ENCODE measurements around the gene SLC23A1. TPM values are rescaled to one million over a fixed set of nuclear protein-coding genes. Genes with fewer than 3 reads are reported as not detected.
"Not testable (repeated sequence)": the region's sequence is repeated elsewhere in the genome, so short reads cannot be mapped to it uniquely, and the experiment has no call there.

SLC23A1 gene
- total and polyA plus RNA-seq, 4 experiments from 2014 or later: not detected

DNA sequence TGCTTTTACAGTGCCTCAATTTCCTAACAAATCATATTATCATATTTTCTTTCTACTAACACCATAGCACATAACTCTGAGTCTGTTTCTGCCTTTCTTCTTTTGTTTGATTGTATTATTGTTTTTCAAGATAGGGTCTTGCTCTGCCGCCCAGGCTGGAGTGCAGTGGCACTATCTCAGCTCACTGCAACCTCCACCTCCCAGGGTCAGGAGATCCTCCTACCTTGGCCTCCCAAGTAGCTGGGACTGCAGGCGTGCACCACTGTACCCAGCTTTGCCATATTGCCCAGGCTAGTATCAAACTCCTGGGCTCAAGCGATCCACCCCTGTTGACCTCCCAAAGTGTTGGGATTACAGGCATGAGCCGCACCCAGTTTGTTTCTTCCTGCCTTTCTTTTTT is 22.7 kb downstream of the SLC23A1 start:
- POLR2A ChIA-PET (ENCODE audit: partially characterized antibody): no interaction called here
- Mint-ChIP-seq H3K4me3 (no peak overlapping the region), H3K9me3 (no peaks in the 10 kb centered on the region), H3K36me3 (peaks cover 27 to 31% of the 10 kb centered on the region in 2 donors), H3K27me3 (no peaks in the 10 kb centered on the region), H3K27ac (no peak overlapping the region), H3K4me1 (peaks cover 9 to 38% (median 22%) of the 10 kb centered on the region in 4 donors)
- intact Hi-C loops (cut with micrococcal nuclease): no loop called here
- no peaks in the 10 kb centered on the region for H3K9me3 ChIP-seq (ENCODE audit: control insufficient read depth in 1 of 2, low read length in 2 of 2)
- no peak overlapping the region for H3K4me3 ChIP-seq (ENCODE audit: low read length in 2 of 2)
- peaks cover 14% of the 10 kb centered on the region for H3K36me3 ChIP-seq (ENCODE audit: insufficient read depth, low read length)
- peaks cover 7% of the 10 kb centered on the region for H3K4me1 ChIP-seq (ENCODE audit: insufficient read depth, low read length)
- no peak for DNase-seq
- CTCF ChIA-PET (ENCODE audit: partially characterized antibody): interaction anchor here (1.3 kb wide), 1 partner anchor 110 kb away, joined by 4 read pairs; no protein-coding TSS in a partner anchor
- H3K27ac ChIP-seq (ENCODE audit: low read depth, low read length): no peak overlapping the region
- no peaks in the 10 kb centered on the region for H3K27me3 ChIP-seq (ENCODE audit: insufficient read depth, low read length)

DNA sequence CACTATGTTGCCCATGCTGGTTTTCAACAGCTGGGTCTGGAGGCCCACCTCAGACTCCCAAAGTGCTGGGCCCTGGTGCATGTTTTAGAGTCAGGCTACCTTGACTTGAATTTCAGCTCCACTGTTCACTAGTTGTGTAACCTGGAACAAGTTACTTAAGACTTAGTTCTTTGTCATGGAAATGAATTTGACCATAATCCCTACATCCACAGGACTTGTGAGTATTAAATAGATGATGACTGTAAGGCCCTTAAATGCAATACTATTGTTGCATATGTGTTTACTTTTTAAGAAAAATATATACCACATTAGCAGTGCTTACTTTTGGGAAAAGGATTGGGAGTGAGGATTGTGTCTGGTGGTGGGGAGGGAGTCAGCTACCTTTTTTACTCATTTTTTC is 25.0 kb downstream of the SLC23A1 start:
- Histone ChIP-seq H3K9me3 (ENCODE audit: control insufficient read depth in 1 of 2, low read length in 2 of 2) (no peaks in the 10 kb centered on the region), H3K4me3 (ENCODE audit: low read length in 2 of 2) (no peak overlapping the region), H3K4me1 (ENCODE audit: insufficient read depth, low read length) (peaks cover 9% of the 10 kb centered on the region), H3K27me3 (ENCODE audit: insufficient read depth, low read length) (no peaks in the 10 kb centered on the region), H3K36me3 (ENCODE audit: insufficient read depth, low read length) (no peaks in the 10 kb centered on the region), H3K27ac (ENCODE audit: low read depth, low read length) (no peak overlapping the region)
- H3K4me1 Mint-ChIP-seq: peaks cover 16 to 47% (median 30%) of the 10 kb centered on the region in 4 donors
- intact Hi-C loops (cut with micrococcal nuclease): no loop called here
- ChIA-PET POLR2A (ENCODE audit: partially characterized antibody) (interaction anchor here (1.6 kb wide), 1 partner anchor 16 kb away, joined by 5 read pairs; the partner anchor contains the start of gene PAIP2), CTCF (ENCODE audit: partially characterized antibody) (interaction anchor here (1.0 to 2.7 kb wide), 4 partner anchors 9 to 107 kb away, joined by 3 to 6 read pairs (median 4); partner anchors contain the start of gene PAIP2)
- DNase-seq: no peak
- H3K4me3 Mint-ChIP-seq: no peak overlapping the region
- peaks cover 0 to 4% (median 0%) of the 10 kb centered on the region in 8 donors for H3K9me3 Mint-ChIP-seq
- peaks cover 18 to 23% of the 10 kb centered on the region in 2 donors for H3K36me3 Mint-ChIP-seq
- H3K27ac Mint-ChIP-seq: peak overlapping the region in 1 of 7 donors; percentile 2
- no peaks in the 10 kb centered on the region for H3K27me3 Mint-ChIP-seq

DNA sequence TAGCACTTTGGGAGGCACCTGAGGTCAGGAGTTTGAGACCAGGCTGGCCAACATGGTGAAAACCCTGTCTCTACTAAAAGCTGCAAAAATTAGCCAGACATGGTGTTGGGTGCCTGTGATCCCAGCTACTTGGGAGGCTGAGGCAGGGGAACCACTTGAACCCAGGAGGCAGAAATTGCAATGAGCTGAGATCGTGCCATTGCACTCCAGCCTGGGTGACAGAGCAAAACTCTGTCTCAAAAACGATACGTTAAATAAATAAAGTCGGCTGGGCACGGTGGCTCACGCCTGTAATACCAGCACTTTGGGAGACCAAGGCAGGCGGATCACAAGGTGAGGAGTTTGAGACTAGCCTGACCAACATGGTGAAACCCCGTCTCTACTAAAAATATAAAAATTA is 27.2 kb downstream of the SLC23A1 start:
- H3K9me3 ChIP-seq (ENCODE audit: control insufficient read depth in 1 of 2, low read length in 2 of 2); H3K9me3 Mint-ChIP-seq; H3K4me3 Mint-ChIP-seq; H3K27ac ChIP-seq (ENCODE audit: low read depth, low read length); H3K4me3 ChIP-seq (ENCODE audit: low read length in 2 of 2); H3K36me3 ChIP-seq (ENCODE audit: insufficient read depth, low read length); H3K27me3 ChIP-seq (ENCODE audit: insufficient read depth, low read length); H3K27ac Mint-ChIP-seq; DNase-seq; intact Hi-C loops (cut with micrococcal nuclease); H3K27me3 Mint-ChIP-seq: not testable (repeated sequence)
- CTCF ChIA-PET (ENCODE audit: partially characterized antibody): interaction anchor here (0.6 to 2.7 kb wide), 2 partner anchors 11 to 52 kb away, joined by 3 to 6 read pairs; no protein-coding TSS in a partner anchor
- POLR2A ChIA-PET (ENCODE audit: partially characterized antibody): interaction anchor here (0.6 to 1.3 kb wide), 2 partner anchors 36 to 80 kb away, joined by 3 to 4 read pairs; no protein-coding TSS in a partner anchor
- Mint-ChIP-seq H3K36me3 (peaks cover 18 to 29% of the 10 kb centered on the region in 2 donors), H3K4me1 (peaks cover 20 to 53% (median 38%) of the 10 kb centered on the region in 4 donors)
- H3K4me1 ChIP-seq (ENCODE audit: insufficient read depth, low read length): peaks cover 11% of the 10 kb centered on the region

DNA sequence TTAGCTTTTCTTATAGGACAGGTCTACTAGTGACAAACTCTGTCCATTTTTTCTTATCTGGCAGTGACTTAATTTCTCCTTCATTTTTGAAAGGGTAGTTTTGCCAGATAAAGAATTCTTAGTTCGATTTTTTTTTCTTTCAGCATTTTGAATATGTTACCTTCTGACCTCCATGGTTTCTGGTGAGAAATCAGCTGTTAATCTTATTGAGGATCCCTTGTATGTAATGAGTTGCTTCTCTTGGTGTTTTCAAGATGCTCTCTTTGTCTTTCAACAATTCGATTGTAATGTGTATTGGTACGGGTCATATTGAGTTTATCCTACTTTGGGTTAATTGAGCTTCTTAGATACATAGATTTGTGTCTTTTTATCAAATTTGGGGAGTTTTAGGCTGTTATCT is 28.9 kb downstream of the SLC23A1 start:
- no peak overlapping the region for H3K27ac ChIP-seq (ENCODE audit: low read depth, low read length)
- Mint-ChIP-seq H3K36me3 (peaks cover 18 to 29% of the 10 kb centered on the region in 2 donors), H3K27me3 (no peaks in the 10 kb centered on the region), H3K27ac (peak overlapping the region in 1 of 7 donors; percentile 32), H3K4me1 (peaks cover 23 to 51% (median 35%) of the 10 kb centered on the region in 4 donors), H3K4me3 (no peak overlapping the region), H3K9me3 (peaks cover 0 to 4% (median 0%) of the 10 kb centered on the region in 8 donors)
- CTCF ChIA-PET (ENCODE audit: partially characterized antibody): no interaction called here
- no peak for DNase-seq
- peaks cover 13% of the 10 kb centered on the region for H3K4me1 ChIP-seq (ENCODE audit: insufficient read depth, low read length)
- H3K4me3 ChIP-seq (ENCODE audit: low read length in 2 of 2): no peak overlapping the region
- no peaks in the 10 kb centered on the region for H3K9me3 ChIP-seq (ENCODE audit: control insufficient read depth in 1 of 2, low read length in 2 of 2)
- intact Hi-C loops (cut with micrococcal nuclease): no loop called here
- no peaks in the 10 kb centered on the region for H3K36me3 ChIP-seq (ENCODE audit: insufficient read depth, low read length)
- no peaks in the 10 kb centered on the region for H3K27me3 ChIP-seq (ENCODE audit: insufficient read depth, low read length)
- POLR2A ChIA-PET (ENCODE audit: partially characterized antibody): interaction anchor here (1.3 to 1.5 kb wide), 2 partner anchors 9 to 12 kb away, joined by 3 to 8 read pairs; partner anchors contain the start of gene PAIP2

DNA sequence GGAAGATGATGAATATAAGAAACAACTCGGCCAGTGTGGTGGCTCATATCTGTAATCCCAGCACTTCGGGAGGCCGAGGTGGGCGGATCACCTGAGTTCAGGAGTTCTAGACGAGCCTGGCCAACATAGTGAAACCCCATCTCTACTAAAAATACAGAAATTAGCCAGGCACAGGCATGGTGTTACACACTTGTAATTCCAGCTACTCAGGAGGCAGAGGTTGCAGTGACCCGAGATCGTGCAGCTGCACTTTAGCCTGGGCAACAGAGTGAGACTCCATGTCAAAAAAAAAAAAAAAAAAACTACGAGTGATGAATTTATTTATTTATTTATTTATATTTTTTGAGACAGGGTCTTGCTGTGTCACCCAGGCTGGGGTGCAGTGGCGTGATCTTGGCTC is 35.2 kb downstream of the SLC23A1 start:
- H3K9me3 ChIP-seq (ENCODE audit: control insufficient read depth in 1 of 2, low read length in 2 of 2); H3K27me3 ChIP-seq (ENCODE audit: insufficient read depth, low read length); DNase-seq; intact Hi-C loops (cut with micrococcal nuclease); H3K4me3 Mint-ChIP-seq; H3K9me3 Mint-ChIP-seq; H3K4me3 ChIP-seq (ENCODE audit: low read length in 2 of 2); H3K27ac Mint-ChIP-seq; POLR2A ChIA-PET (ENCODE audit: partially characterized antibody); H3K36me3 ChIP-seq (ENCODE audit: insufficient read depth, low read length); H3K27me3 Mint-ChIP-seq; H3K27ac ChIP-seq (ENCODE audit: low read depth, low read length): not testable (repeated sequence)
- Mint-ChIP-seq H3K4me1 (peaks cover 33 to 68% (median 50%) of the 10 kb centered on the region in 4 donors), H3K36me3 (peaks cover 20 to 37% of the 10 kb centered on the region in 2 donors)
- peaks cover 36% of the 10 kb centered on the region for H3K4me1 ChIP-seq (ENCODE audit: insufficient read depth, low read length)
- CTCF ChIA-PET (ENCODE audit: partially characterized antibody): interaction anchor here (0.7 kb wide), 1 partner anchor 1196 kb away, joined by 3 read pairs; no protein-coding TSS in a partner anchor

DNA sequence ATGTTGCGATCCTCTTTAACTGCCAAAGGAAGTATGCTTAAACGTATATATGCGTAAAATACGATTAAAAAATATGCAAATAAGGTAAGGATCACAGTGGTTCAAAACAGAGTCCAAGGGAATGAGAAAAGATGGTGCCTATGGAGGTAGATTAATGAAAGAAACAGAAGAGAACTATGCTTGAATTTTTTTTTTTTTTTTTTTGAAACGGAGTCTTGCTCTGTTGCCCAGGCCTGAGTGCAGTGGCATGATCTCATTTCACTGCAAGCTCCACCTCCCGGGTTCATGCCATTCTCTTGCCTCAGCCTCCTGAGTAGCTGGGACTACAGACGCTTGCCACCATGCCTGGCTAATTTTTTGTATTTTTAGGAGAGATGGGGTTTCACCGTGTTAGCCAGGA is 37.7 kb downstream of the SLC23A1 start:
- peak overlapping the region in 1 of 7 donors; percentile 35 for H3K27ac Mint-ChIP-seq
- H3K4me3 Mint-ChIP-seq: peak overlapping the region in 4 of 8 donors; percentile 8 to 61 (median 22)

DNA sequence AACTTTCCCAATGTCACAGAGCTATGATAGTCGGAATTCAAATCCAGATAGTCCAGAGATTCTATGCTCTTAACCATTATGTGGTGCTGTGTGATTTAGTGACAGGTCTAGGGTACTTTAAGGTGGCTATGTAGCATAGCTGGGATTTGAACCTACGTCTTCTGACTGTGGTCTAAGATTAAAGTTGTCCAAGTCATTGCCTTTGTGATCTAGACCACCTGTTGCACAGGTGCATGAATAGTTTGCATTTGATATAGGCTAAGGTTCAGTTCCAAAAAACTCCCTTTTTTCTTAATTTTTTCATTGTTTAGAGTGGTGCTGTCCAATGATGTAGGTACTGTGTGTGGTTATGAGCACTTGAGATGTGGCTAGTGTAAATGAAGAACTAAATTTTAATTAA is 38.9 kb downstream of the SLC23A1 start:
- ChIA-PET POLR2A (ENCODE audit: partially characterized antibody) (interaction anchor here (6.1 kb wide), 1 partner anchor 50 kb away, joined by 149 read pairs; the partner anchor contains the start of gene MATR3), CTCF (ENCODE audit: partially characterized antibody) (interaction anchor here (0.9 to 1.2 kb wide), 2 partner anchors 13 to 73 kb away, joined by 3 read pairs; no protein-coding TSS in a partner anchor)
- no peak for DNase-seq
- Histone ChIP-seq H3K36me3 (ENCODE audit: insufficient read depth, low read length) (no peaks in the 10 kb centered on the region), H3K4me1 (ENCODE audit: insufficient read depth, low read length) (peaks cover 46% of the 10 kb centered on the region), H3K27ac (ENCODE audit: low read depth, low read length) (no peak overlapping the region), H3K4me3 (ENCODE audit: low read length in 2 of 2) (no peak overlapping the region), H3K27me3 (ENCODE audit: insufficient read depth, low read length) (no peaks in the 10 kb centered on the region), H3K9me3 (ENCODE audit: control insufficient read depth in 1 of 2, low read length in 2 of 2) (no peaks in the 10 kb centered on the region)
- Mint-ChIP-seq H3K9me3 (peaks cover 0 to 5% (median 0%) of the 10 kb centered on the region in 8 donors), H3K27ac (peak overlapping the region in 2 of 7 donors; percentile 11 to 98), H3K36me3 (peaks cover 20 to 37% of the 10 kb centered on the region in 2 donors), H3K4me3 (peak overlapping the region in 7 of 8 donors; percentile 26 to 97 (median 53)), H3K27me3 (no peaks in the 10 kb centered on the region), H3K4me1 (peaks cover 41 to 75% (median 58%) of the 10 kb centered on the region in 4 donors)
- intact Hi-C loops (cut with micrococcal nuclease): loop anchor here (5.0 kb wide), 1 partner anchor 218 kb away; the partner anchor contains the start of gene UBE2D2

More for the DNA sequence above, 37.7 kb downstream of the SLC23A1 start:
- DNase-seq; H3K27me3 Mint-ChIP-seq; H3K27ac ChIP-seq (ENCODE audit: low read depth, low read length); CTCF ChIA-PET (ENCODE audit: partially characterized antibody); intact Hi-C loops (cut with micrococcal nuclease); H3K36me3 ChIP-seq (ENCODE audit: insufficient read depth, low read length); H3K4me3 ChIP-seq (ENCODE audit: low read length in 2 of 2); H3K27me3 ChIP-seq (ENCODE audit: insufficient read depth, low read length); H3K9me3 Mint-ChIP-seq; H3K9me3 ChIP-seq (ENCODE audit: control insufficient read depth in 1 of 2, low read length in 2 of 2): not testable (repeated sequence)
- H3K4me1 Mint-ChIP-seq: peaks cover 41 to 75% (median 58%) of the 10 kb centered on the region in 4 donors
- POLR2A ChIA-PET (ENCODE audit: partially characterized antibody): interaction anchor here (6.1 kb wide), 1 partner anchor 51 kb away, joined by 149 read pairs; the partner anchor contains the start of gene MATR3
- peaks cover 20 to 37% of the 10 kb centered on the region in 2 donors for H3K36me3 Mint-ChIP-seq
- peaks cover 49% of the 10 kb centered on the region for H3K4me1 ChIP-seq (ENCODE audit: insufficient read depth, low read length)
